A673 (cell line): ENCODE measurements around the gene METTL22.

Experiments
- CTCF ChIP-seq: fragments of 300-800, 200-600 bp; sonication (generic); conservative IDR thresholded peaks from 2 replicates; pipeline ENCODE4 v1.5.1; 2017; ENCODE audit warnings: low read depth, mild to moderate bottlenecking, antibody characterized with exemption, low read length, moderate library complexity, mixed read lengths
- EZH2 ChIP-seq: fragments of 200-600 bp; sonication (generic); IDR thresholded peaks from 2 replicates; pipeline ENCODE4 v1.6.1; 2017; ENCODE audit warnings: borderline replicate concordance, low read depth, mild to moderate bottlenecking, mixed read lengths, antibody characterized with exemption, low read length; ENCODE audit not compliant: poor library complexity, severe bottlenecking

- TF ChIP-seq CTCF (no peak), EZH2 (no peak)
Measured at GRCh38 chr16:8588682-8589056, 32.8 kb upstream of the METTL22 start.
